Activated naive CD4-positive, alpha-beta T cell treated with anti-CD3 and anti-CD28 coated beads, Interleukin-2, amount 10 ng/mL, durations not matched to agents 7 days and 5 days (primary cell): ENCODE data around the gene TFAP2A.

Experiments used
- CTCF ChIA-PET: fragments of 350-600 bp; sonication (Branson Sonifier 250); formaldehyde crosslinking; loops from one replicate; lab custom pipeline; 2021; ENCODE audit warnings: antibody characterized with exemption; lab: Charles Lee
- DNase-seq: peaks from one replicate; pipeline ENCODE4 v3.0.0-alpha.2; 2020
- H3K27ac Mint-ChIP-seq: one replicate; pipeline ENCODE4 v1.8.0; 2021; ENCODE audit warnings: mild to moderate bottlenecking, moderate library complexity, mixed read lengths
- H3K27me3 Mint-ChIP-seq: one replicate; pipeline ENCODE4 v1.8.0; 2021; ENCODE audit warnings: mild to moderate bottlenecking, mixed read lengths
- H3K36me3 Mint-ChIP-seq: one replicate; pipeline ENCODE4 v1.8.0; 2021; ENCODE audit warnings: mixed read lengths
- H3K4me1 Mint-ChIP-seq: one replicate; pipeline ENCODE4 v1.8.0; 2021; ENCODE audit warnings: mixed read lengths
- H3K4me3 Mint-ChIP-seq: one replicate; pipeline ENCODE4 v1.8.0; 2021; ENCODE audit warnings: mild to moderate bottlenecking, moderate library complexity, mixed read lengths
- H3K9me3 Mint-ChIP-seq: one replicate; pipeline ENCODE4 v1.8.0; 2021; ENCODE audit warnings: mixed read lengths

Gene TFAP2A

GRCh38 chr6:10350720-10351119, 64.2 kb downstream of the TFAP2A start:
- CTCF ChIA-PET: no interaction called here
- H3K27me3 Mint-ChIP-seq: peaks cover 4% of the 10 kb centered on the region
- H3K4me1 Mint-ChIP-seq: no peaks in the 10 kb centered on the region
- H3K27ac Mint-ChIP-seq: no peak overlapping the region
- H3K4me3 Mint-ChIP-seq: no peak overlapping the region
- no peaks in the 10 kb centered on the region for H3K36me3 Mint-ChIP-seq
- no peak for DNase-seq
- H3K9me3 Mint-ChIP-seq: no peaks in the 10 kb centered on the region

GRCh38 chr6:10347561-10348327, 67.1 kb downstream of the TFAP2A start:
- no peaks in the 10 kb centered on the region for H3K9me3 Mint-ChIP-seq
- no peak for DNase-seq
- H3K27ac Mint-ChIP-seq: no peak overlapping the region
- H3K4me3 Mint-ChIP-seq: no peak overlapping the region
- no peaks in the 10 kb centered on the region for H3K4me1 Mint-ChIP-seq
- H3K27me3 Mint-ChIP-seq: no peaks in the 10 kb centered on the region
- CTCF ChIA-PET: no interaction called here
- no peaks in the 10 kb centered on the region for H3K36me3 Mint-ChIP-seq
